Keratinocyte (primary cell): Measurements from ENCODE around the gene KLF11. TPM values are rescaled to one million over a fixed set of nuclear protein-coding genes. Genes with fewer than 3 reads are reported as not detected.

Experiments
- DNase-seq: peaks from one replicate; pipeline ENCODE4 v3.0.0-alpha.2; 2011; ENCODE audit warnings: low read depth, missing footprints, low spot score
- FAIRE-seq: peaks from 2 replicates; lab custom pipeline; 2011; peaks lifted over from hg19 to GRCh38; lab: Jason Lieb, UNC
- H2AFZ ChIP-seq: 2 replicates; pipeline ENCODE4 v1.6.0; 2012; ENCODE audit warnings: low read length, control low read depth, inconsistent platforms; ENCODE audit not compliant: control insufficient read depth
- H3K27ac ChIP-seq: 2 replicates; pipeline ENCODE4 v1.5.1; 2011; ENCODE audit warnings: low read length; ENCODE audit not compliant: control insufficient read depth, insufficient read depth
- H3K27me3 ChIP-seq: 3 replicates; pipeline ENCODE4 v1.6.0; 2011; ENCODE audit warnings: low read length; ENCODE audit not compliant: control insufficient read depth, insufficient read depth; ENCODE audit errors: extremely low read depth
- H3K36me3 ChIP-seq, 2 experiments: 2 replicates in 1 of 2; 3 replicates in 1 of 2; pipeline ENCODE4 v1.5.1; 2011; ENCODE audit warnings: low read length in 2 of 2, mild to moderate bottlenecking in 1 of 2; ENCODE audit not compliant: control insufficient read depth in 2 of 2, insufficient read depth in 2 of 2; ENCODE audit errors: extremely low read depth in 1 of 2
- H3K4me1 ChIP-seq: 3 replicates; pipeline ENCODE4 v1.5.1; 2011; ENCODE audit warnings: low read length; ENCODE audit not compliant: control insufficient read depth, insufficient read depth; ENCODE audit errors: extremely low read depth
- H3K4me2 ChIP-seq: 3 replicates; pipeline ENCODE4 v1.6.0; 2011; ENCODE audit warnings: low read depth, low read length; ENCODE audit not compliant: control insufficient read depth, insufficient read depth; ENCODE audit errors: extremely low read depth
- H3K4me3 ChIP-seq, 3 experiments: fragments of 200-600 bp in 1 of 3; sonication (generic) in 1 of 3; 2 replicates in 2 of 3; 3 replicates in 1 of 3; pipeline ENCODE4 v1.5.1; 2011 to 2016; ENCODE audit warnings: low read length in 3 of 3, mild to moderate bottlenecking in 3 of 3, control low read depth in 2 of 3, inconsistent platforms in 1 of 3, low read depth in 1 of 3, mixed read lengths in 1 of 3, mixed run types in 1 of 3, moderate library complexity in 1 of 3; ENCODE audit not compliant: control insufficient read depth in 2 of 3, insufficient read depth in 2 of 3; ENCODE audit errors: extremely low read depth in 1 of 3
- H3K79me2 ChIP-seq: 2 replicates; pipeline ENCODE4 v1.6.0; 2012; ENCODE audit warnings: low read length; ENCODE audit not compliant: control insufficient read depth, insufficient read depth
- H3K9ac ChIP-seq: 3 replicates; pipeline ENCODE4 v1.6.0; 2011; ENCODE audit warnings: low read length; ENCODE audit not compliant: control insufficient read depth, insufficient read depth; ENCODE audit errors: extremely low read depth
- H3K9me1 ChIP-seq: 3 replicates; pipeline ENCODE4 v1.6.0; 2011; ENCODE audit warnings: low read length; ENCODE audit not compliant: control insufficient read depth, insufficient read depth; ENCODE audit errors: extremely low read depth
- H3K9me3 ChIP-seq: 2 replicates; pipeline ENCODE4 v1.5.1; 2012; ENCODE audit warnings: low read depth, low read length; ENCODE audit not compliant: control insufficient read depth
- H4K20me1 ChIP-seq: 3 replicates; pipeline ENCODE4 v1.6.0; 2011; ENCODE audit warnings: low read length; ENCODE audit not compliant: control insufficient read depth, insufficient read depth; ENCODE audit errors: extremely low read depth
- EZH2 ChIP-seq: IDR thresholded peaks from one replicate; pipeline ENCODE4 v1.6.1; 2012; ENCODE audit warnings: inconsistent platforms, mild to moderate bottlenecking, low read length, moderate library complexity
- dilution Hi-C: fragments of 300-500 bp; cut with MboI; formaldehyde crosslinking; loops from one replicate; pipeline ENCODE4 v1.7.0; 2020; ENCODE audit warnings: low sequenced_read_pairs; ENCODE audit not compliant: extremely low pct_ligation_motif_present
- polyA plus RNA-seq, 5 experiments: library from polyadenylated mRNA; depleted of rRNA in 3 of 5; stranded (reverse) in 3 of 5; stranded (forward) in 1 of 5; unstranded in 1 of 5; fragments of >200 nt; gene quantifications; 1 replicate in 1 of 5; 2 replicates in 3 of 5; 3 replicates in 1 of 5; pipeline versions ENCODE4 v1.2.1 to v1.2.3, GENCODE V29; 2011 to 2012; ENCODE audit warnings: missing spikeins in 2 of 5, low read depth in 1 of 5, low replicate concordance in 1 of 5
- TF ChIP-seq, protein P1 (sequence below), 3 experiments: IDR thresholded peaks in 1 of 3; conservative IDR thresholded peaks in 1 of 3; optimal IDR thresholded peaks in 1 of 3; 2 replicates in 2 of 3; 3 replicates in 1 of 3; pipeline versions ENCODE3 to v1.5.1; 2011; ENCODE audit warnings: low read length in 3 of 3, mild to moderate bottlenecking in 3 of 3, moderate library complexity in 2 of 3, control low read depth in 1 of 3, inconsistent platforms in 1 of 3; ENCODE audit not compliant: insufficient read depth in 2 of 3; ENCODE audit errors: extremely low read depth in 1 of 3

KLF11 gene
- polyA plus RNA-seq, 1 donor (not counting 4 experiments of a cell fraction or from before 2014, with no cell fraction given) = 7.0 TPM

DNA sequence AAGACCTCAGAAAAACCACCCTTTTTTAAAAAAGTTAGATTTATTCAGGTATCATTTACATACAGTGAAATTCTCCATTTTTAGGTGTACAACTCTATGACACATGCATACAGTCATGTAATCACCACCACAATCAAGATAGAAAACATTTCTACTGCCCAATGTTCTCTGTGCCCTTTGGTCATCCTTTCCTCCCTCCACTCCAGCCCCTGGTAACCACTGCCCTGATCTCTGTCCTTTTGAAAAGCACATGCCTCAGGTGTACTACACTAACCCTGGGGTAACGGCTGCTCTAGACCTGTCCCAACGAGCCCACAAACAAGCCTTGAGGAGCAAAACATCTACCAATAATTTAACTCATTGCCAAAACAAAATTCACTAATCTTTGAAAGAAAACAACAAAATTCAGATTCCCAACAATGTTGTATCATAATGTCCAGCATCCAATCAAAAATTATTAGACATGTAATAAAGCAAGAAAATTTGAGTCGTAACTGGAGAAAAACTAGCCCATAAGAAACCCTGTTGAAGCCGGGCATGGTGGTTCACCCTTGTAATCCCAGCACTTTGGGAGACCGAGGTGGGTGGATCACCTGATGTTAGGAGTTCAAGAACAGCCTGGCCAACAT is 25.9 kb upstream of the KLF11 start:
- TF ChIP-seq, protein P1, sequence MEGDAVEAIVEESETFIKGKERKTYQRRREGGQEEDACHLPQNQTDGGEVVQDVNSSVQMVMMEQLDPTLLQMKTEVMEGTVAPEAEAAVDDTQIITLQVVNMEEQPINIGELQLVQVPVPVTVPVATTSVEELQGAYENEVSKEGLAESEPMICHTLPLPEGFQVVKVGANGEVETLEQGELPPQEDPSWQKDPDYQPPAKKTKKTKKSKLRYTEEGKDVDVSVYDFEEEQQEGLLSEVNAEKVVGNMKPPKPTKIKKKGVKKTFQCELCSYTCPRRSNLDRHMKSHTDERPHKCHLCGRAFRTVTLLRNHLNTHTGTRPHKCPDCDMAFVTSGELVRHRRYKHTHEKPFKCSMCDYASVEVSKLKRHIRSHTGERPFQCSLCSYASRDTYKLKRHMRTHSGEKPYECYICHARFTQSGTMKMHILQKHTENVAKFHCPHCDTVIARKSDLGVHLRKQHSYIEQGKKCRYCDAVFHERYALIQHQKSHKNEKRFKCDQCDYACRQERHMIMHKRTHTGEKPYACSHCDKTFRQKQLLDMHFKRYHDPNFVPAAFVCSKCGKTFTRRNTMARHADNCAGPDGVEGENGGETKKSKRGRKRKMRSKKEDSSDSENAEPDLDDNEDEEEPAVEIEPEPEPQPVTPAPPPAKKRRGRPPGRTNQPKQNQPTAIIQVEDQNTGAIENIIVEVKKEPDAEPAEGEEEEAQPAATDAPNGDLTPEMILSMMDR (optimal IDR thresholded peaks at IDR 0.05 in 1 of 3, IDR thresholded peaks at IDR 0.05 in 1 of 3, conservative IDR thresholded peaks at IDR 0.05 in 1 of 3; ENCODE audit: extremely low read depth in 1 of 3, insufficient read depth in 2 of 3, low read length in 3 of 3) = no peak
- no peak for TF ChIP-seq EZH2
- H3K27ac ChIP-seq = no peak overlapping the region
- H3K4me1 ChIP-seq = peaks cover 18% of the 10 kb centered on the region
- no peak overlapping the region for H3K4me2 ChIP-seq
- H3K36me3 ChIP-seq = no peaks in the 10 kb centered on the region
- no peaks in the 10 kb centered on the region for H3K79me2 ChIP-seq
- no peak overlapping the region for H3K9ac ChIP-seq
- DNase-seq (no peak), FAIRE-seq (peak; percentile 5)
- H3K9me3 ChIP-seq = peaks cover 19% of the 10 kb centered on the region
- no peaks in the 10 kb centered on the region for H3K27me3 ChIP-seq
- H3K4me3 ChIP-seq = no peak overlapping the region
- dilution Hi-C loops = no loop called here
- H3K9me1 ChIP-seq = no peaks in the 10 kb centered on the region
- H4K20me1 ChIP-seq = no peaks in the 10 kb centered on the region
- no peak overlapping the region for H2AFZ ChIP-seq

DNA sequence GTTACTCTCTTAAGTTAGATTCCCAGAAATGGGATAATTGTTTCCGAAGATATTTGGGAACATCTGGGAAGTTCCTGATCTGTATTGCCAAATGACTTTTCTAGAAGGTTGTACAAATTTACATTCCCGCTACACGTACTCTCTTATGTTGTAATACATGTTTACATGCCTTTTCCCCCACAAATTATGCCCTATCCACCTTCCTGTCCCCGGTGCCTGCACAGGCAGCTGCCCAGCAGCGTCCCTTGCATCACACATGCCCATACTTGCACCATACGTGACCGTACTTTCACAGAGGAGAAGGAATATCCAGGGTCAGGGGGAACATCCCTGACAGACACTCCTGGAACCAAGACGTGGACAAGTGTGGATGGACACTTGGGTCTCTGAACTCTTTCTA is 24.2 kb upstream of the KLF11 start:
- no peak overlapping the region for H3K4me3 ChIP-seq
- FAIRE-seq = peak; percentile 97
- TF ChIP-seq, protein P1 (optimal IDR thresholded peaks at IDR 0.05 in 1 of 3, IDR thresholded peaks at IDR 0.05 in 1 of 3, conservative IDR thresholded peaks at IDR 0.05 in 1 of 3; ENCODE audit: extremely low read depth in 1 of 3, insufficient read depth in 2 of 3, low read length in 3 of 3) = no peak
- TF ChIP-seq EZH2 = no peak

More for the DNA sequence above, 24.2 kb upstream of the KLF11 start:
- no peak for DNase-seq
- H3K4me1 ChIP-seq = peaks cover 18% of the 10 kb centered on the region
- peak overlapping the region; percentile 30 for H3K4me2 ChIP-seq
- no peaks in the 10 kb centered on the region for H3K36me3 ChIP-seq
- H2AFZ ChIP-seq = no peak overlapping the region
- no peaks in the 10 kb centered on the region for H4K20me1 ChIP-seq
- dilution Hi-C loops = no loop called here
- H3K27me3 ChIP-seq = no peaks in the 10 kb centered on the region
- no peaks in the 10 kb centered on the region for H3K9me1 ChIP-seq
- H3K79me2 ChIP-seq = no peaks in the 10 kb centered on the region
- no peak overlapping the region for H3K9ac ChIP-seq
- H3K27ac ChIP-seq = no peak overlapping the region
- H3K9me3 ChIP-seq = peaks cover 8% of the 10 kb centered on the region
